Activated T-helper 1 cell treated with anti-CD3 and anti-CD28 coated beads, Interleukin-12 subunit alpha, Interleukin-12 subunit beta, Interleukin-2, Interleukin-4 antibody, amounts not matched to agents 30 ng/mL and 10 ng/mL and 1 ng/mL, durations not matched to agents 14 hours and 24 hours and 36 hours (primary cell): ENCODE data around the gene DDX31. TPM values are rescaled to one million over a fixed set of nuclear protein-coding genes. Genes with fewer than 3 reads are reported as not detected.
"Not testable (repeated sequence)": the region's sequence is repeated elsewhere in the genome, so short reads cannot be mapped to it uniquely, and the experiment has no call there.

ENCODE experiments used
- DNase-seq: peaks from one replicate; pipeline ENCODE4 v3.0.0; 2021; ENCODE audit warnings: low spot score
- H3K27ac Mint-ChIP-seq: one replicate; pipeline ENCODE4 v1.8.0; 2021; ENCODE audit warnings: mild to moderate bottlenecking, mixed read lengths
- H3K27me3 Mint-ChIP-seq: one replicate; pipeline ENCODE4 v1.8.0; 2022; ENCODE audit warnings: mild to moderate bottlenecking, moderate library complexity, mixed read lengths; ENCODE audit not compliant: insufficient read depth
- H3K36me3 Mint-ChIP-seq: one replicate; pipeline ENCODE4 v1.8.0; 2021; ENCODE audit warnings: low read depth, mixed read lengths
- H3K4me1 Mint-ChIP-seq: one replicate; pipeline ENCODE4 v1.8.0; 2021; ENCODE audit warnings: low read depth, mixed read lengths
- H3K4me3 Mint-ChIP-seq: one replicate; pipeline ENCODE4 v1.8.0; 2021; ENCODE audit warnings: mild to moderate bottlenecking, moderate library complexity, mixed read lengths
- H3K9me3 Mint-ChIP-seq: one replicate; pipeline ENCODE4 v1.8.0; 2021; ENCODE audit warnings: mixed read lengths
- intact Hi-C: fragments of 100-400 bp; cut with micrococcal nuclease; formaldehyde crosslinking; loops from one replicate; pipeline ENCODE4 v1.15.1; 2024
- total RNA-seq: library from RNA; stranded (reverse); gene quantifications from 2 replicates; pipeline ENCODE4 v1.2.3, GENCODE V29; 2022

DDX31 gene
- total RNA-seq, 1 donor from 2014 or later = 34.1 TPM

DNA sequence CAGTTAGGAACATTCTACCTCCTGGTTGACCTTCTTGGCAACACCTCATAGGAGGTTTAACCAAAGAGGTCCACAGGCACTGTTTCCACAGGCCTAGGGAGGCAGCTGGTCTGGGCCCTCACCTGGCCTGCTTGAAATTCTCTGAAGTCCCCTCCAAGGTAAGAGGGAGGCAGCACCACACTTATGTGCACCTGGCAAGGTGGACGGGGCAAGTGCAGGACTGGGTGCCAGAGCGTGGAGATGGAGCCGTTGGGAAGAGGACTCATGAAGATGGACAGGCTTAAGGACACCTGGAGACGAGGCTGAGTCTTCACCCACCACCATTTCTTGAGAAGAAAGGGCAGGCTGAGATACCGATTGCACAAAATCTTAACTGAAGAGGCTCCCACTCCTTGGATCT lies 94.0 kb downstream of the DDX31 start:
- H3K36me3 Mint-ChIP-seq = peaks cover 1% of the 10 kb centered on the region
- H3K27ac Mint-ChIP-seq = no peak overlapping the region
- H3K4me3 Mint-ChIP-seq = no peak overlapping the region
- peaks cover 51% of the 10 kb centered on the region for H3K27me3 Mint-ChIP-seq
- no peaks in the 10 kb centered on the region for H3K4me1 Mint-ChIP-seq
- no peaks in the 10 kb centered on the region for H3K9me3 Mint-ChIP-seq
- no peak for DNase-seq
- intact Hi-C loops = loop anchor here (1.0 kb wide), 2 partner anchors 69 to 165 kb away; no protein-coding TSS in a partner anchor

DNA sequence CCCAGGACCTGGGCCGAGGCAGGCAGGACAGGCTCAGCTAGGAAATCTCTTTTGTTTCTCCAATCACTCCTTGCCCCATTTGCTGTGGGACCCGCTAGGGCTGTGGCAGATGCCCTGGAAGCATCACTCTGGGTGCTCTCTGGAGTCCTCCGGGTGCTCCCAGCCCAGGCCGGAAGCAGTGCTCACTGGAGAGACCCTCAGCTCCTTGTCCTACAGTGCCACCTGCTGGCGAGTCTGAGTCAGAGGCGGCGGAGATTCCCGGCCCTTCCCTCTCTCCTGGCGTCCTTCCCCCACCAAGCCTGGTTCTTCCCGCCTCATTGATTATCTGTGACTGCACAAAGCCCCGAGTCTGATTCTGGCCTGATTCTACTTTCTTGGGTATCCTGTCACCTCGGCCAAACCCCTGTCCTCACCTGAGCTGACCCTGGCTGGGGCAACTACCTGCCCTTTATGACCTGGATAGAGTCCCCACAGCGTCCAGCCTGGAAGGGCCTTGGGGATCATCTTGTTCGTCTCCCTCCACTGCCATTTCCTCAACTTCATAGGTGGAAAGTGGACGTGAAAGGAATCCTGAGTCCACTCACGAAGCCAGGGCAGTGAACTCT lies 94.7 kb downstream of the DDX31 start:
- DNase-seq = peak; percentile 25
- Mint-ChIP-seq H3K36me3 (peaks cover 1% of the 10 kb centered on the region), H3K4me3 (no peak overlapping the region), H3K9me3 (no peaks in the 10 kb centered on the region), H3K4me1 (no peaks in the 10 kb centered on the region), H3K27me3 (peaks cover 51% of the 10 kb centered on the region), H3K27ac (no peak overlapping the region)
- intact Hi-C loops = loop anchor here (1.0 kb wide), 2 partner anchors 68 to 164 kb away; no protein-coding TSS in a partner anchor

DNA sequence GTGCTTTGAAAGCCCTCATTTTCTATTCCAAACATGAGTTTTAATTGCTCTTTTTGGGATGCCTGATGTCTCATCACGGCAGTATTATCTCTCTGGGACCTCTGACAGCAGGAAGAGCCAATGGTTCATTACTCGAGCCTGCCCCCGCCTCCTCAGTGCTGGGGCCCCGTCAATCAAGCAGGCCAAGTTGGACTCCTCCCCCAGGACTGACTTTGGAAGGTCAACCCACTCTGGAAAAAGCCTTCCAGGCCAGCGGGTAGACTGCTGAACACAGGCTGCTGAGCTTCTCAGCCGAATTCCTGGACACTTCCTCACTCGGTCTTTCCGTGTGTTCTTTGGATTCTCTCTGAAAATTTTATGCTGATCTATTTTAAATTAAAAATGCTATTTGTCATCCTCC lies 96.9 kb downstream of the DDX31 start:
- Mint-ChIP-seq H3K36me3 (no peaks in the 10 kb centered on the region), H3K9me3 (no peaks in the 10 kb centered on the region), H3K27ac (no peak overlapping the region), H3K27me3 (peaks cover 31% of the 10 kb centered on the region), H3K4me3 (no peak overlapping the region), H3K4me1 (no peaks in the 10 kb centered on the region)
- intact Hi-C loops = no loop called here
- no peak for DNase-seq

DNA sequence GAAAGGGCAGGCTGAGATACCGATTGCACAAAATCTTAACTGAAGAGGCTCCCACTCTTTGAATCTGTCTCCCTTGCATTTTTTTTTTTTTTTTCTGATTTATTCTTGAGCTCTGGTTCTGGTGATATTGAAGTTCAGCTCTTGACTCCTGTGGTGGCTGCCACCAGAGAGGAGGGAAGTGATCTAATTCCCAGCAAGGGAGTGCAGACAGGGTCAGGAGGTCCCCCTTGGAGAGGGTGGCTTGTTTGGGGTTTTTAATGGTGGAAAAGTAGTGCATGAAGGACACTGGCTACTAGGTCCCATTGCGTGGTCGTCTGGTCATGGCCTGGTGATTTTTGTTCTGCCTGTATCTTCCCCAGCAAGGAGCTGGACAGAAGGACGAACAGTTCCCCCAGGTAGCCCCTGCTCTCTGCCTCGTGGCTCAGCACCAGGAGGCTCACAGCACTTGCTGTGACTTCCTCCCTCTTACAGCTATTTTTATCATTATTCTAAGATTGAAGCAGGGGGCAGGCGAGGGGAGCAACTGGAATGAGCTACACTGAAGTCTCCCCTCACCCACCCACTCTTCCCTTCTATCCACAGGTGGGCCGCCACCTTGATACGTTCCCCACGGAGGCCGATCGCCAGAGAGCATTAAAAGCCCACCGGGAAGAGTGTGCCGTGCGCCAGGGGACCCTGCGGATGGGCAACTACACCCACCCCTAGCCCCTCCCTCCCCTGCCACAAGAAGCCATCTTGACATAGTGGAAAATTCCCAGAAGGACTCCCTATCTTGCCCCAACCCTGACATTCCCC lies 97.8 kb downstream of the DDX31 start:
- Mint-ChIP-seq H3K4me1 (no peaks in the 10 kb centered on the region), H3K4me3 (no peak overlapping the region), H3K27me3 (peaks cover 22% of the 10 kb centered on the region), H3K9me3 (no peaks in the 10 kb centered on the region), H3K27ac (no peak overlapping the region), H3K36me3 (no peaks in the 10 kb centered on the region)
- intact Hi-C loops = no loop called here
- DNase-seq = no peak

DNA sequence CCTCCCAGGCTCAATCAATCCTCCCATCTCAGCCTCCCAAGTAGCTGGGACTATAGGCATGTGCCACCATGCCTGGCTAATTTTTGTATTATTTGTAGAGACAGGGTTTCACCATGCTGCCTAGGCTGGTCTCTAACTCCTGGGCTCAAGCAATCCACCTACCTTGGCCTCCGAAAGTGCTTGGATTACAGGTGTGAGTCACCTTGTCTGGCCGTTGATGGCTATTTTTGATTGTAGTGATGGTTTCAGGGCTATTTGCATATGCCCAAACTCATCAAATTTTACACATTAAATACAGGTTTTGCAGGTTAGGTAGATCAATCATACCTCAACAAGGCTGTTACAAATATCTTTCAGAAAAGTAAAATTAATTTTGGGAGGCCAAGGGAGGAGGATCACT lies 101.0 kb downstream of the DDX31 start:
- intact Hi-C loops, DNase-seq, H3K27ac Mint-ChIP-seq, H3K36me3 Mint-ChIP-seq, H3K4me3 Mint-ChIP-seq, H3K27me3 Mint-ChIP-seq, H3K4me1 Mint-ChIP-seq, H3K9me3 Mint-ChIP-seq: not testable (repeated sequence)

DNA sequence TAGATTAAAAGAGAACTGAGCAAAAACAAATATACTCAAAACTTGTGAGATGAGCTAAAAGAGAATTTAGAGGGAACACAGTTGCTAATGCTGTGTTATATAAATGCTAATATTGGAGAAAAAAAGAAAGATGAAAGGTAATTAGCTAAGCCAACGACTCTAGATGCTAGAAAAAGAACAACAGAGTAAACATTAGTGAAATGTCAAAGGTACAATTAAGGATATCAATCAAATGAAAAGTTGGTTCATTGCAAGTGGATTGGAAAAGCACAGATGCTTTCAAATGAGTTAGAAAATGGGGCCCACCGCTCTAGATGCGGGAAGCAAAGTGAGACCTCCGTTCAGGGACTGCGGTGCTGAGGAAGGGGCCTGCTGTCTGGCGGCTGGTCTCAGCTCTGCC lies 105.3 kb downstream of the DDX31 start:
- Mint-ChIP-seq H3K4me1 (peaks cover 5% of the 10 kb centered on the region), H3K36me3 (no peaks in the 10 kb centered on the region), H3K9me3 (no peaks in the 10 kb centered on the region), H3K4me3 (no peak overlapping the region), H3K27ac (no peak overlapping the region), H3K27me3 (peaks cover 17% of the 10 kb centered on the region)
- DNase-seq = no peak
- intact Hi-C loops = no loop called here

DNA sequence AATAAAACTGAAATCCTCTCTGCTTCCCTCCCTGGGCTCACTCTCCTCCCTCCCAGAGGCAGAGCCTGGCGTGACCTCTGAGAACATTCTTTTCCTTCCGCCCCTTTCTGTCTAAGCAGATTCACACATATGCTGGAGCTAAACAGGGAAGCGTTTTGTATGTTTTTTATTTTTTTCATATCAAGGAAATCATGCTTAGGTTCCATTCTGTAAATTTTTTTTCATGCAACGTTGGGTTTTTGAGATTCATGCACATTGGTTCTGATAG lies 107.5 kb downstream of the DDX31 start:
- Mint-ChIP-seq H3K27ac (no peak overlapping the region), H3K9me3 (no peaks in the 10 kb centered on the region), H3K4me3 (no peak overlapping the region), H3K27me3 (peaks cover 21% of the 10 kb centered on the region), H3K36me3 (no peaks in the 10 kb centered on the region), H3K4me1 (peaks cover 5% of the 10 kb centered on the region)
- intact Hi-C loops = no loop called here
- no peak for DNase-seq

DNA sequence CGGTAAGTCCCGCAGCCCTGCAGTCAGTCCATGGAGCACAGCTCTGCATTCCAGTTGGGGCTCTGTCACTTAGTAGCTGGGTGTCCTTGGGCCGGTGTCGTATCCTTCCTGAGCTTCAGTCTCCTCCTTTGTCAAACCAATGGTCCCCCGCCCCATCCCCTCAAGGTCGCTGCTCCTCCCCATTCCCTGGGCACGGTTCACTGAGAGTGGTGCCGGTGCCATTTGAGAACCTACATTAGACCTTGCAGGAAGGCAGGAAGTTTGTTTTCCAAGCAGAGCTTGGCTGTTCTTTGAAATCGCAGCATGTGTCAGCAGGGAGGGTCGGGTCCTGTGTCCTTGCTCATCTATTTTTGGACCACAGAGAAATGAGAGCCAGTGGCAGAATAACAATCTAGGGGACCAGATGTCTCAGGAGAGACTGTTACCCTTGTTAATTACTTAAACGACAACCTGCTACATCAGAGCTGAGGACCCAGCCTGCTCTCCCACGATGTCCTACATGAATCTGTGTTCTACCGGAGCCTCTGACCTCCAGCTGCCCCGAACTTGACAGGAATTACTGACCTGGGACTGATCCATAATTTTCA lies 109.1 kb downstream of the DDX31 start:
- no peaks in the 10 kb centered on the region for H3K9me3 Mint-ChIP-seq
- H3K27ac Mint-ChIP-seq = no peak overlapping the region
- no peak for DNase-seq
- intact Hi-C loops = no loop called here
- H3K4me3 Mint-ChIP-seq = no peak overlapping the region
- peaks cover 5% of the 10 kb centered on the region for H3K4me1 Mint-ChIP-seq
- H3K27me3 Mint-ChIP-seq = peaks cover 21% of the 10 kb centered on the region
- no peaks in the 10 kb centered on the region for H3K36me3 Mint-ChIP-seq

DNA sequence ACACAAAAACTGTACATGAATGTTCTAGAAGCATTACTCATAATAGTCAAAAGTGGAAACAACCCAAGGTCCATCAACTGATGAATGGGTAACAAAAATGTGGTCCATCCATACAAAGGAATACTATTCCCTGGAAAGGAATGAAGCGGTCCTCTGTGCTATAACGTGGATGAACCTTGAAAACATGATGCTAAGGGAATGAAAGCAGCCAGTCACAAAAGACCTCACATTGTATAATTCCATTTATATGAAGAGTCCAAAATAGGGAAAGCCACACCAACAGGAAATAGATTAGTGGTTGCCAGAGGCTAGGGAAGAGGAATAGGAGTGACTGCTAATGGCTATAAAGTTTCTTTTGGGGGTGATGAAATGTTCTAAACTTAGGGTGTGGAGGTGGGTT lies 110.1 kb downstream of the DDX31 start:
- H3K36me3 Mint-ChIP-seq = no peaks in the 10 kb centered on the region
- H3K9me3 Mint-ChIP-seq = no peaks in the 10 kb centered on the region
- no peak overlapping the region for H3K4me3 Mint-ChIP-seq
- peaks cover 18% of the 10 kb centered on the region for H3K27me3 Mint-ChIP-seq
- DNase-seq = no peak
- intact Hi-C loops = no loop called here
- peaks cover 5% of the 10 kb centered on the region for H3K4me1 Mint-ChIP-seq
- H3K27ac Mint-ChIP-seq = no peak overlapping the region

DNA sequence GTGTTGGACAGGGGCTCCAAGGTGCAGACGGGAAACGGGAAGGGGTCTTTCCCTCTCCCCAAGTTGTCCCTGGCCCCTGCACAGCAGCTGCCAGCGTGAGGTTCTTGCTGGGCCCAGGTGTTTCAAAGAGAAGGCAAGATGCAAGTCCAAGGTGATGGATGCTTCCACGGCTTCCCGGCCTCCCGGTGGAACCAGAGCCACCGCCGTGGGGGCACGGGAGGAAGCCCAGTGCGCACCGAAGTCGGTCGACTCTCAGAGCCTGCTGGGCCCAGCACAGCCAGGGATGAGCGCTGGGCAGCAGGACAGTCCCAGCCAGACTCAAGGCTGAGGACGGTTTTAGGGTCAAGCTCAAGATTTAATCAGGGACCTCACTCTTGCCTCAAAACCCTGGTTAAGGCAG lies 112.6 kb downstream of the DDX31 start:
- Mint-ChIP-seq H3K36me3 (no peaks in the 10 kb centered on the region), H3K27ac (no peak overlapping the region), H3K4me3 (no peak overlapping the region), H3K4me1 (peaks cover 5% of the 10 kb centered on the region), H3K9me3 (no peaks in the 10 kb centered on the region), H3K27me3 (peaks cover 11% of the 10 kb centered on the region)
- intact Hi-C loops = no loop called here
- DNase-seq = no peak

DNA sequence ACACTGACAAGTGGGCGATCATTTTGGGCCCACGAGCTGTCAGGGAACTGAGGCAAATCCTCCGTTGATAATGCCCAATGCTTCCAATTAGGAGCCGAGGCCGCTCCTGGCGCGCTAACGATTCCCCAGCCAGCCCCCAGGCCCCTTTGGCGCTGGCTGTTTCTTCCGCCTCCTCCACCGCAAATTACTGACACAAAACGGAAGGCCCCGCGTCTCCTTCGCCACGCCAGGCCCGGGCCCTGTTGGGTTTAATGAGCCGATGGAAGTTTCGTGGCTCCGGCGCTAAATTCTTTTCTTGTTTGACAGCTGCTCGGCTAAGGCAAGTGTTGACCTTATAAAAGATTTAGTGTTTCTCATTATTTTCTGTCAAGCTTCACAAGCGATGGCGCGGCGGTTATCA lies 113.1 kb downstream of the DDX31 start:
- Mint-ChIP-seq H3K27ac (no peak overlapping the region), H3K9me3 (no peaks in the 10 kb centered on the region), H3K36me3 (no peaks in the 10 kb centered on the region), H3K4me1 (peaks cover 5% of the 10 kb centered on the region), H3K27me3 (peaks cover 10% of the 10 kb centered on the region), H3K4me3 (no peak overlapping the region)
- no peak for DNase-seq
- intact Hi-C loops = no loop called here

DNA sequence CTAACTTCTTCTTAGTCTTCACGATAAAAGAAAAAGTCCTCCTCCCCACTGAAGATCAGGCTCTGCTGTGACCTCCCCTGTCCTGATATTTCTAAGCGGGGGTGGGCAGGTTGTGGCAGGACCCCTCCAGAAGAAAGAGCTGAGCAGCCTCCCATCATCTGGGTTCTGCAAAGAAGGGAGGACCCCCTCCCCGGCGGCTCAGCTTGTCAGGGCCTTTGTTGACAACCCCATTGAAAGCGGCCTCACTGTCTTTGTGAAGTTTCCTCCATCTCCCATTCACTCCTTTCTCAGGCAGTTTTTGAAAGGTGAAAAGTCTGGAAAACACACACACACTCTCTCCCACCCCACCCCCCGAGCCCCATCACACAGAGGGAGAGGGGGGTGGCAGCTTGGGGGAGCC lies 113.5 kb downstream of the DDX31 start:
- no peak for DNase-seq
- H3K9me3 Mint-ChIP-seq = no peaks in the 10 kb centered on the region
- H3K36me3 Mint-ChIP-seq = no peaks in the 10 kb centered on the region
- peaks cover 10% of the 10 kb centered on the region for H3K27me3 Mint-ChIP-seq
- H3K27ac Mint-ChIP-seq = no peak overlapping the region
- no peak overlapping the region for H3K4me3 Mint-ChIP-seq
- intact Hi-C loops = no loop called here
- peaks cover 5% of the 10 kb centered on the region for H3K4me1 Mint-ChIP-seq

DNA sequence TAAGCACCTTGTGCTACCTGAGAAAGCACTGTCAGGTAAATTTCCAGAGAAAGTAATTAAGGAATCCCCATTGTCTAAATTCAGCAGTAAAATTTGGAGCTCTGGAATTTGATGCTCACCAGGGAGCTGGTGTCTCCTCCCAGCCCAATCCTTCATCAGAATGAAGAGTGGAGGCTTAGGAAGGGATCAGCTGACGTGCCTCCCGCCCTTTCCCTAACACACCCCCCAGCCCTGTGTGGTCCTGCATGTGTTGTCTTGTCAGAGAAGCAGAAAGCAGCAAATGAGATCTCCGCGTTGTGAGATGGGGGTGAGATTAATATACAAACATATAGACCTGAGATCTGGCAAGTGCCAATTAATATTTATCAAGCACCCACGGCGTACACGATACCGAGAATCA lies 114.3 kb downstream of the DDX31 start:
- no peaks in the 10 kb centered on the region for H3K4me1 Mint-ChIP-seq
- no peaks in the 10 kb centered on the region for H3K36me3 Mint-ChIP-seq
- intact Hi-C loops = no loop called here

More for the DNA sequence above, 114.3 kb downstream of the DDX31 start:
- peaks cover 8% of the 10 kb centered on the region for H3K27me3 Mint-ChIP-seq
- H3K4me3 Mint-ChIP-seq = no peak overlapping the region
- no peaks in the 10 kb centered on the region for H3K9me3 Mint-ChIP-seq
- no peak for DNase-seq
- H3K27ac Mint-ChIP-seq = no peak overlapping the region
